ENCODE data around the gene BARX1. TPM values are rescaled to one million over a fixed set of nuclear protein-coding genes. Genes with fewer than 3 reads are reported as not detected.
"Not testable (repeated sequence)": the region's sequence is repeated elsewhere in the genome, so short reads cannot be mapped to it uniquely, and the experiment has no call there.

Gene BARX1
- total RNA-seq, 1 donor = 15.6 TPM

DNA sequence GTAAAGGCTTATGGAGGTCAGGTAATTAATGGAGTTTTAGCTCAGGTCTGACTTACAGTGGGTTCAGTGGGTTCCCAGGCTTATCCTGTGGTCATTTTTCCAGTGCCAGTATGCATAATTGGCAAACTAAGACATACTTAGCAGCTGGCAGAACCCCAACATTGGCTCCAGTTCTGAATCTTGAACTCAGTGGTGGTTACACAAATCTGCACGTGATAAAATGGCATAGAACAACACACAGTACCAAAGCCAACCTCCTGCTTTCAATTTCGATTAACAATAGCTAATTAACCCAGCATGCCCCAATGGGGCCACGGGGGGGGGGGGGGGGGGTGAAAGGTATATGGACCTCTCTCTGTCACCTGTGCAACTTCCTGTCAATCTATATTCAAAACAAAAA lies 19.0 kb upstream of the BARX1 start:
- no peaks in the 10 kb centered on the region for H4K20me1 ChIP-seq (ENCODE audit: insufficient read depth, low read length)
- no peaks in the 10 kb centered on the region for H3K9me3 ChIP-seq (ENCODE audit: low read depth, low read length)
- H3K4me1 ChIP-seq (ENCODE audit: insufficient read depth, low read length) = no peaks in the 10 kb centered on the region
- no peak for DNase-seq (ENCODE audit: insufficient read length, low spot score, missing footprints)
- no peak overlapping the region for H3K4me2 ChIP-seq (ENCODE audit: insufficient read depth, low read length)
- H3K4me3 ChIP-seq (ENCODE audit: insufficient read depth, low read length) = no peak overlapping the region
- H3K36me3 ChIP-seq (ENCODE audit: insufficient read depth, low read length) = no peaks in the 10 kb centered on the region
- TF ChIP-seq, protein P1, sequence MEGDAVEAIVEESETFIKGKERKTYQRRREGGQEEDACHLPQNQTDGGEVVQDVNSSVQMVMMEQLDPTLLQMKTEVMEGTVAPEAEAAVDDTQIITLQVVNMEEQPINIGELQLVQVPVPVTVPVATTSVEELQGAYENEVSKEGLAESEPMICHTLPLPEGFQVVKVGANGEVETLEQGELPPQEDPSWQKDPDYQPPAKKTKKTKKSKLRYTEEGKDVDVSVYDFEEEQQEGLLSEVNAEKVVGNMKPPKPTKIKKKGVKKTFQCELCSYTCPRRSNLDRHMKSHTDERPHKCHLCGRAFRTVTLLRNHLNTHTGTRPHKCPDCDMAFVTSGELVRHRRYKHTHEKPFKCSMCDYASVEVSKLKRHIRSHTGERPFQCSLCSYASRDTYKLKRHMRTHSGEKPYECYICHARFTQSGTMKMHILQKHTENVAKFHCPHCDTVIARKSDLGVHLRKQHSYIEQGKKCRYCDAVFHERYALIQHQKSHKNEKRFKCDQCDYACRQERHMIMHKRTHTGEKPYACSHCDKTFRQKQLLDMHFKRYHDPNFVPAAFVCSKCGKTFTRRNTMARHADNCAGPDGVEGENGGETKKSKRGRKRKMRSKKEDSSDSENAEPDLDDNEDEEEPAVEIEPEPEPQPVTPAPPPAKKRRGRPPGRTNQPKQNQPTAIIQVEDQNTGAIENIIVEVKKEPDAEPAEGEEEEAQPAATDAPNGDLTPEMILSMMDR (IDR thresholded peaks at IDR 0.05; ENCODE audit: extremely low read depth, low read depth, low read length) = no peak
- no peak overlapping the region for H2AFZ ChIP-seq (ENCODE audit: low read length)
- no peak overlapping the region for H3K27ac ChIP-seq (ENCODE audit: low read depth, low read length)
- H3K79me2 ChIP-seq (ENCODE audit: insufficient read depth, low read length) = no peaks in the 10 kb centered on the region
- H3K27me3 ChIP-seq (ENCODE audit: insufficient read depth, low read length) = no peaks in the 10 kb centered on the region

- H4K20me1 ChIP-seq (ENCODE audit: insufficient read depth, low read length); H3K9me3 ChIP-seq (ENCODE audit: low read depth, low read length); H3K4me1 ChIP-seq (ENCODE audit: insufficient read depth, low read length); H3K36me3 ChIP-seq (ENCODE audit: insufficient read depth, low read length); H2AFZ ChIP-seq (ENCODE audit: low read length); H3K27me3 ChIP-seq (ENCODE audit: insufficient read depth, low read length); H3K4me2 ChIP-seq (ENCODE audit: insufficient read depth, low read length); H3K4me3 ChIP-seq (ENCODE audit: insufficient read depth, low read length); DNase-seq (ENCODE audit: insufficient read length, low spot score, missing footprints); H3K79me2 ChIP-seq (ENCODE audit: insufficient read depth, low read length); H3K27ac ChIP-seq (ENCODE audit: low read depth, low read length): not testable (repeated sequence)
These were observed 17.5 kb upstream of the BARX1 start for GRCh38 chr9:93972655-93973054.

DNA sequence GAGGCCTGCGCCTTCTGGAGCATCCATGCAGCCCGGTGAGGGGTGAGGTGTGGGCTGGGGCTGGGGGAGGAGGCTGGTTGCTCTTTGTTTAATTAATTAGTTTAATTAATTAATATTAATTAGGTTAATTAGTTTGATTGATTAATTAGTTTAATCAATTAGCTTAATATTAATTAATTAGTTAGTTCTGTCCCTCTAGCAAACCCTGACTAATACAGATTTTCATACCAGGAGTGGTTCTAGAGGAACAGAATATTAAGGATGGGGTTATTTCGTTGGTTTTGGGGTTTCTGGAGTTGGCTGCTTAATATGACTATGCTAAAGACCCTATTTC lies 14.1 kb upstream of the BARX1 start:
- H3K27me3 ChIP-seq (ENCODE audit: insufficient read depth, low read length) = no peaks in the 10 kb centered on the region

GRCh38 chr9:93968451-93969327 lies 13.5 kb upstream of the BARX1 start:
- no peaks in the 10 kb centered on the region for H3K27me3 ChIP-seq (ENCODE audit: insufficient read depth, low read length)
- peak; percentile 81 for DNase-seq (ENCODE audit: insufficient read length, low spot score, missing footprints)
- no peak overlapping the region for H2AFZ ChIP-seq (ENCODE audit: low read length)
- H4K20me1 ChIP-seq (ENCODE audit: insufficient read depth, low read length) = no peaks in the 10 kb centered on the region
- H3K27ac ChIP-seq (ENCODE audit: low read depth, low read length) = no peak overlapping the region
- no peaks in the 10 kb centered on the region for H3K9me3 ChIP-seq (ENCODE audit: low read depth, low read length)
- no peak overlapping the region for H3K4me3 ChIP-seq (ENCODE audit: insufficient read depth, low read length)
- TF ChIP-seq, protein P1 (IDR thresholded peaks at IDR 0.05; ENCODE audit: extremely low read depth, low read depth, low read length) = no peak
- H3K4me2 ChIP-seq (ENCODE audit: insufficient read depth, low read length) = no peak overlapping the region
- H3K36me3 ChIP-seq (ENCODE audit: insufficient read depth, low read length) = no peaks in the 10 kb centered on the region
- no peaks in the 10 kb centered on the region for H3K4me1 ChIP-seq (ENCODE audit: insufficient read depth, low read length)
- H3K79me2 ChIP-seq (ENCODE audit: insufficient read depth, low read length) = no peaks in the 10 kb centered on the region

More for the DNA sequence above, 14.1 kb upstream of the BARX1 start:
- Histone ChIP-seq H3K4me1 (ENCODE audit: insufficient read depth, low read length) (no peaks in the 10 kb centered on the region), H2AFZ (ENCODE audit: low read length) (no peak overlapping the region), H3K36me3 (ENCODE audit: insufficient read depth, low read length) (no peaks in the 10 kb centered on the region), H3K79me2 (ENCODE audit: insufficient read depth, low read length) (no peaks in the 10 kb centered on the region), H4K20me1 (ENCODE audit: insufficient read depth, low read length) (no peaks in the 10 kb centered on the region), H3K4me2 (ENCODE audit: insufficient read depth, low read length) (no peak overlapping the region), H3K9me3 (ENCODE audit: low read depth, low read length) (no peaks in the 10 kb centered on the region), H3K4me3 (ENCODE audit: insufficient read depth, low read length) (no peak overlapping the region), H3K27ac (ENCODE audit: low read depth, low read length) (no peak overlapping the region)
- TF ChIP-seq, protein P1 (IDR thresholded peaks at IDR 0.05; ENCODE audit: extremely low read depth, low read depth, low read length) = no peak
- no peak for DNase-seq (ENCODE audit: insufficient read length, low spot score, missing footprints)

Data from osteoblast (primary cell).